Stimulated activated CD4-positive, alpha-beta T cell treated with anti-CD3 and anti-CD28 coated beads, TNF-alpha, amount 100 ng/mL, for 24 hours (primary cell): ENCODE measurements around the gene CNOT6.

Experiments used
- DNase-seq, 3 experiments: peaks; one replicate each; pipeline ENCODE4 v3.0.0-alpha.2; 2020; ENCODE audit warnings: low read depth in 3 of 3

The CNOT6 gene

DNA sequence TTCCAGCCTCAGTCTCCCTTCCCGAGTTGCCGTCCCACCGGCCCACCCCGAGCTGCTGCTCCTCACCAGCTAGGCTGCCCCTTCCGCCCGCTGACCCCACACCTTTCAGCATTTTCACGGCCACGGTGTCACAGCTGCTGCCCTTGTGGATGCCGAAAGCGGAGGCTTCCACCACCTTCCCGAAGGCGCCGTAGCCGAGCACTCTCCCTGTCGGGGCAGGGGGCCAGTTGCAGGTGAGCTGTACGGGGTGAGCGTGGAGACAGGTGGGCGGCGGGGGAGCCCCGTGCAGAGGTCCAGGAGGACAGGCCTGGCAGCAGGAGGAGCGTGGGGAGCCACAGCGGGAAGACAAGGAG lies 125.4 kb downstream of the CNOT6 start:
- DNase-seq: no peak

DNA sequence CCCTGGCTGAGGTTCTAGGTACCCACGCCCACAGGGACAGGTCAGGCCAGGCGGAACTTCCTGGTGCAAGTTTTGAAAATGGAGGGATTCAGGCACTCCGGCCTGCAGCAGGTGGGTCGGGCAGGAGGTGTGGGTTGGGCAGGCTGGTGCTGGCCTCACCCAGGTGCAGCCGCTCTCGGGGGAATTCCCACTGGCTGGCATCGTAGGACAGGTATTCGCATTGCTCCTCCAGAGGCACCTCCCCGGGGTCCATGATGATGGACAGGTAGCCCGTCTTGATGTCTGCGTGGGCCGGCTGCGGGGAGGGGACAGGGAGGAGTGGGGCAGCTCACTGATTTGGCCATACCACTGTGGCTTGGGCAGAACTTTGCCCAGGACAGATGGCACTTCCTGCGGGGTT lies 125.8 kb downstream of the CNOT6 start:
- no peak for DNase-seq

GRCh38 chr5:180621311-180621710 lies 127.1 kb downstream of the CNOT6 start:
- no peak for DNase-seq

GRCh38 chr5:180622910-180623309 lies 128.7 kb downstream of the CNOT6 start:
- DNase-seq: no peak

DNA sequence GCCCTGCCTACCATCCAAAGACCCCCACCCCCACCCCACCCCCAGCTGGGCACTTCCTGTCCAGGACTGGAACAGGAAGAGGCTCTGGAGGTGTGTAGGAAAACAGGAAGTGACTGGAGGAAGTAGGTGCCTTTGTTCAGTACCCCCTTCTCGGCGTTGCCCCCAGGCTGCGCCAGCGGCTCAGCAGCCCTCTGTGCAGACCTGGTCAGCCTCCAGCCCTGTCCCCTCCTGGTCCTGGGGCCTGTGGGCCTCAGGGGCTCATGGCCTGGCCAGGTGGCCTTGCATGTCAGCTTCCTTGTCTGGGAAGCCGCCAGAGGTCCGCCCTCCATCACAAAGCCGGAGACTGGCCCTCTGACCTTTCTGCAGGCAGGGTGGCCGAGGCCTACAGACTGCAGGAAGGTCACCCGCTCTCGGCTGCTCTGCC lies 129.2 kb downstream of the CNOT6 start:
- DNase-seq: no peak

GRCh38 chr5:180623844-180624243 lies 129.7 kb downstream of the CNOT6 start:
- DNase-seq: no peak

GRCh38 chr5:180624587-180624986 lies 130.4 kb downstream of the CNOT6 start:
- no peak for DNase-seq

DNA sequence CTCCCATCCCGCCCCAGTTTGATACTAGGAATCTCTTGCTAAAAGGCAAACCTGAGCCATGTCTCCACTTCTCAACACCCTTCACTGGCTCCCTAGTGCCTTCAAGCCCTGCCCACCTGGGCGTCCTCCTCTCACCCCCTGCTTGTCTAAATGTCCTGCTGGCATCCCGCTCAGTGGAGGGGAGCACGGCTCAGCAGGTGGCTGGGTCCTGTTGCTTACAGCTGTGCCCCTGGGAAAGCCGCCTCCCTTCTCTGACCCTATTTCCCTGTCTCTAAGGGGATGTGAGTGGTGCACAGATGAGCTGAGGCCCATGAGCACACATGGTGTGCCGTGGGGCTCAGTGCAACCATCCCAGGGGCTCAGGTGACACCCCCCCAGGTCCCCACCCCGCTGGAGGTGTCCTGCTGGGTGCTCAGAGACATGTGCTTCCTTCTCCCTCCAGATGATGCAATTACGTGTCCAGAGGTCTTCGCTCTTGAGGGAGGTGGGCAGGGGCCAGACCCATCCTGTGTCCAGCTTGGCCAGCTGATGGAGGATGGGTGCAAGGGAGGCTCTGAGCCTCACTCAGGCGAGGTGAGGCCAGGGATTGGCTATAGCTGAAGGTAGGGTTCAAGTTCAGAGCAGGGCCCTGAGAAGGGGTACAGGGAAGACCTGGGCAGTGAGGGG lies 131.1 kb downstream of the CNOT6 start:
- no peak for DNase-seq

- DNase-seq: no peak
Measured at GRCh38 chr5:180625791-180626660, 131.8 kb downstream of the CNOT6 start.

GRCh38 chr5:180626661-180627385 lies 132.6 kb downstream of the CNOT6 start:
- no peak for DNase-seq

- no peak for DNase-seq
Measured at GRCh38 chr5:180627386-180628120, 133.4 kb downstream of the CNOT6 start.
